Activated T-cell treated with anti-CD3 and anti-CD28 coated beads, Interleukin-2, amount 50 U/mL, for 1 hour (primary cell): Measurements from ENCODE around the gene MMD.
"Not testable (repeated sequence)": the region's sequence is repeated elsewhere in the genome, so short reads cannot be mapped to it uniquely, and the experiment has no call there.

ENCODE experiments used
- DNase-seq: peaks from one replicate; pipeline ENCODE4 v3.0.0-alpha.2; 2020

MMD gene

GRCh38 chr17:55421179-55421934 lies at the start of gene MMD:
Gene MMD (minus strand): TSS chr17:55421835. CDS start chr17:55421695, 140 bp downstream.
- no peak for DNase-seq

GRCh38 chr17:55466671-55467070 lies 45.0 kb upstream of the MMD start:
- no peak for DNase-seq

- not testable (repeated sequence) for DNase-seq
Observed at GRCh38 chr17:55465771-55466170, 44.1 kb upstream of the MMD start.

- DNase-seq, result no peak
Observed at GRCh38 chr17:55463600-55463999, 42.0 kb upstream of the MMD start.

- DNase-seq, result no peak
Observed at GRCh38 chr17:55462711-55463110, 41.1 kb upstream of the MMD start.

GRCh38 chr17:55462234-55462633 lies 40.6 kb upstream of the MMD start:
- no peak for DNase-seq

GRCh38 chr17:55458978-55459377 lies 37.3 kb upstream of the MMD start:
- DNase-seq, result no peak

- no peak for DNase-seq
Observed at GRCh38 chr17:55458287-55458900, 36.8 kb upstream of the MMD start.

GRCh38 chr17:55456307-55457240 lies 34.9 kb upstream of the MMD start:
- no peak for DNase-seq

GRCh38 chr17:55454906-55455474 lies 33.4 kb upstream of the MMD start:
- no peak for DNase-seq

GRCh38 chr17:55453839-55454557 lies 32.4 kb upstream of the MMD start:
- DNase-seq, result no peak

- no peak for DNase-seq
Observed at GRCh38 chr17:55452139-55452790, 30.6 kb upstream of the MMD start.

- no peak for DNase-seq
Observed at GRCh38 chr17:55451758-55452138, 30.1 kb upstream of the MMD start.

GRCh38 chr17:55451203-55451641 lies 29.6 kb upstream of the MMD start:
- DNase-seq, result no peak

GRCh38 chr17:55450232-55450825 lies 28.7 kb upstream of the MMD start:
- DNase-seq, result no peak

- no peak for DNase-seq
Observed at GRCh38 chr17:55448681-55449080, 27.0 kb upstream of the MMD start.

- DNase-seq, result no peak
Observed at GRCh38 chr17:55446581-55447205, 25.1 kb upstream of the MMD start.

- not testable (repeated sequence) for DNase-seq
Observed at GRCh38 chr17:55446004-55446403, 24.4 kb upstream of the MMD start.

- DNase-seq, result no peak
Observed at GRCh38 chr17:55444471-55445441, 23.1 kb upstream of the MMD start.

- DNase-seq, result no peak
Observed at GRCh38 chr17:55443904-55444303, 22.3 kb upstream of the MMD start.
